CD8-positive, alpha-beta memory T cell (primary cell): ENCODE results near the gene ZNF516. TPM values are rescaled to one million over a fixed set of nuclear protein-coding genes. Genes with fewer than 3 reads are reported as not detected.

ENCODE experiments used
- CTCF ChIA-PET: fragments of 350-600 bp; sonication (Branson Sonifier 250); formaldehyde crosslinking; loops from one replicate; lab custom pipeline; 2021; ENCODE audit warnings: antibody characterized with exemption; lab: Charles Lee
- POLR2A ChIA-PET: fragments of 350-600 bp; sonication (Branson Sonifier 250); formaldehyde crosslinking; loops from one replicate; lab custom pipeline; 2021; ENCODE audit warnings: antibody characterized with exemption; lab: Charles Lee
- DNase-seq, 5 donors: peaks; one replicate each; pipeline versions ENCODE4 v3.0.0 to v3.0.0-alpha.2; 2020 to 2022; ENCODE audit warnings: mixed read lengths in 1 of 5
- H3K27ac ChIP-seq: one replicate; pipeline ENCODE4 v1.7.0; 2013; ENCODE audit warnings: low read depth, mild to moderate bottlenecking, low read length, moderate library complexity
- H3K27me3 ChIP-seq: 2 replicates; pipeline ENCODE4 v1.7.0; 2013; ENCODE audit warnings: low read length, mild to moderate bottlenecking; ENCODE audit not compliant: insufficient read depth, poor library complexity, severe bottlenecking
- H3K36me3 ChIP-seq: 2 replicates; pipeline ENCODE4 v1.7.0; 2013; ENCODE audit warnings: mild to moderate bottlenecking, low read length, moderate library complexity; ENCODE audit not compliant: insufficient read depth
- H3K4me1 ChIP-seq: 2 replicates; pipeline ENCODE4 v1.7.0; 2013; ENCODE audit warnings: mild to moderate bottlenecking, low read length, moderate library complexity; ENCODE audit not compliant: insufficient read depth
- H3K4me3 ChIP-seq: 2 replicates; pipeline ENCODE4 v1.7.0; 2013; ENCODE audit warnings: mild to moderate bottlenecking, low read length
- H3K9me3 ChIP-seq: 2 replicates; pipeline ENCODE4 v1.7.0; 2013; ENCODE audit warnings: mild to moderate bottlenecking, low read length
- H3K27ac Mint-ChIP-seq, 8 donors: one replicate each; pipeline ENCODE4 v1.8.0; 2020 to 2021; ENCODE audit warnings: mixed read lengths in 8 of 8, mild to moderate bottlenecking in 6 of 8, inconsistent platforms in 3 of 8, moderate library complexity in 3 of 8
- H3K27me3 Mint-ChIP-seq, 2 donors: one replicate each; pipeline ENCODE4 v1.8.0; 2020 to 2021; ENCODE audit warnings: mixed read lengths in 2 of 2, mild to moderate bottlenecking in 1 of 2, moderate library complexity in 1 of 2
- H3K36me3 Mint-ChIP-seq, 3 donors: one replicate each; pipeline ENCODE4 v1.8.0; 2020 to 2021; ENCODE audit warnings: mixed read lengths in 3 of 3, inconsistent platforms in 1 of 3, mild to moderate bottlenecking in 1 of 3
- H3K4me1 Mint-ChIP-seq, 3 donors: one replicate each; pipeline ENCODE4 v1.8.0; 2020 to 2021; ENCODE audit warnings: mixed read lengths in 3 of 3, inconsistent platforms in 1 of 3, mild to moderate bottlenecking in 1 of 3
- H3K4me3 Mint-ChIP-seq, 7 donors: one replicate each; pipeline ENCODE4 v1.8.0; 2020 to 2021; ENCODE audit warnings: mixed read lengths in 7 of 7, mild to moderate bottlenecking in 6 of 7, moderate library complexity in 4 of 7, inconsistent platforms in 2 of 7
- H3K9me3 Mint-ChIP-seq, 5 donors: one replicate each; pipeline ENCODE4 v1.8.0; 2020 to 2022; ENCODE audit warnings: mixed read lengths in 5 of 5, mild to moderate bottlenecking in 3 of 5, moderate library complexity in 2 of 5, inconsistent platforms in 1 of 5
- polyA plus RNA-seq: library from polyadenylated mRNA; unstranded; fragments of 300-500 nt; fragmentation: Illumina TruSeq; gene quantifications from one replicate; pipeline ENCODE4 v1.2.3, GENCODE V29; 2021
- total RNA-seq, 2 experiments: library from RNA; stranded (reverse); gene quantifications; one replicate each; pipeline ENCODE4 v1.2.3, GENCODE V29; 2021

The ZNF516 gene
- total and polyA plus RNA-seq, 3 experiments from 2014 or later, result 1.3 to 1.9 (median 1.6) TPM

DNA sequence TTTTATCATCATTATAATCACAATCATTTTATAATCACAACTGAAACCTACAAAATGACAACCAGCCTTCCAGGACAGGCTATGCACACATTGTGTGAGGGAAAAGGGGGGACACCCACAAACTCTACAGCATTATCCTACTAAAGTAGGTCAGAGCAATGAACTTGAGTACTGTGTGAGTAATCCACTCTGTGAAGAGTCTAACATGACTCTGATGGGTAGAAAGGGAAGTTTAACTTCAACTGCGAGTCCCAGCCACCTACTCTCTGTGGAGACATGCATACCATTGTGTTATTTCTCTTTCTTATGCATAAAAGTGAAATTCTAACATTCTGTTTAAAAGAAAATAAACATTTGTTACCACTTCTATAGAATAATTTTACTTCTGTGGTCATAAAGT is 177.9 kb downstream of the ZNF516 start:
- Histone ChIP-seq H3K9me3 (no peaks in the 10 kb centered on the region), H3K27me3 (no peaks in the 10 kb centered on the region), H3K4me3 (no peak overlapping the region), H3K27ac (no peak overlapping the region), H3K36me3 (no peaks in the 10 kb centered on the region), H3K4me1 (no peaks in the 10 kb centered on the region)
- DNase-seq, result no peak
- Mint-ChIP-seq H3K27ac (no peak overlapping the region), H3K36me3 (no peaks in the 10 kb centered on the region), H3K4me1 (no peaks in the 10 kb centered on the region), H3K4me3 (no peak overlapping the region), H3K9me3 (no peaks in the 10 kb centered on the region), H3K27me3 (peaks cover 10 to 17% of the 10 kb centered on the region in 2 donors)
- CTCF ChIA-PET, result no interaction called here
- POLR2A ChIA-PET, result no interaction called here

DNA sequence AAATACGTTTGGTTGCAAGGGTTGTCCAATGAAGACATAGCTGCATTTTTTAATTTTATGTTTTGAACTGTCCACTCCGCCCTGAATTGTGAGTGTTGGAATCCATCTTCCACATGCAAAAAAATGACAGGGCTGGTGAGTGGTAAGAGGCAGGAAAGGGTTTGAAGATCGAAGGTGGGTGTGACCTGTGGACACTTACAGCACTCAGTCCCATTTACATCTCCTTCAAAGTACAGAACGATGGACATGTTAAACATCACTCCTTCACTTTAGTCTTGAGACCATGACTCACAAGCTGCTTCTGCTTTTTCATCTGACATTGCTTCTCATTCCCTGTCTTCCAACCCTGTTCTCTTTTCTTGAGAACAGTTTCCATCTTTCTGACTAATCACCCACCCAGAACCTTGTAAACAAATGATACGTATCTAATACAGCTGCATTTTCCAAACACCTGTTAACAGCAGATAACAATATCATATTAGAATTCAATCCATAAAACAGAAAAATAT is 179.3 kb downstream of the ZNF516 start:
- DNase-seq, result no peak
- CTCF ChIA-PET, result no interaction called here
- Mint-ChIP-seq H3K36me3 (no peaks in the 10 kb centered on the region), H3K4me3 (no peak overlapping the region), H3K4me1 (no peaks in the 10 kb centered on the region), H3K27ac (no peak overlapping the region), H3K9me3 (no peaks in the 10 kb centered on the region), H3K27me3 (peaks cover 10 to 21% of the 10 kb centered on the region in 2 donors)
- Histone ChIP-seq H3K4me1 (no peaks in the 10 kb centered on the region), H3K9me3 (no peaks in the 10 kb centered on the region), H3K27ac (no peak overlapping the region), H3K36me3 (no peaks in the 10 kb centered on the region), H3K4me3 (no peak overlapping the region), H3K27me3 (no peaks in the 10 kb centered on the region)
- POLR2A ChIA-PET, result no interaction called here

DNA sequence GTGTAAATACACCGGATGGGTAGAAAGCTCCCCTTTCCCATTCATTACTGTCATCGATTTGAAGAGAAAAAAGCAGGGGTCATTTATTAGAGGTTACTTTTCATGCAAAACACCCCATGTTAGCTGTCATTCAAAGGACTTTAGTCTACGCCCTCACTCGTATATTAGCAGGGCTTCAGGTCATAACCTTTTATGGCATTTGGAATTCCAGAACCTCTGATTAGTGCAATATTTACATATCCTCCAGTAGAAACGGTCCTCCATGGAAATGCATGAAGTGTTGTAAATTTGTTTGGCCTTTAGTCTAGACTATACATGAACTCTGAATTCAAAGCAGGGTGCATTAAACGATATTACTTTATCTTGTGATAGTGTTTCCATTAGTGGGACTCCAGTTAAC is 180.5 kb downstream of the ZNF516 start:
- POLR2A ChIA-PET, result no interaction called here
- Histone ChIP-seq H3K4me3 (no peak overlapping the region), H3K36me3 (no peaks in the 10 kb centered on the region), H3K9me3 (no peaks in the 10 kb centered on the region), H3K27ac (no peak overlapping the region), H3K4me1 (no peaks in the 10 kb centered on the region), H3K27me3 (no peaks in the 10 kb centered on the region)
- peaks cover 11 to 20% of the 10 kb centered on the region in 2 donors for H3K27me3 Mint-ChIP-seq
- no peaks in the 10 kb centered on the region for H3K36me3 Mint-ChIP-seq
- no peaks in the 10 kb centered on the region for H3K9me3 Mint-ChIP-seq
- no peaks in the 10 kb centered on the region for H3K4me1 Mint-ChIP-seq
- DNase-seq, result no peak
- no peak overlapping the region for H3K4me3 Mint-ChIP-seq
- H3K27ac Mint-ChIP-seq, result no peak overlapping the region
- CTCF ChIA-PET, result no interaction called here

DNA sequence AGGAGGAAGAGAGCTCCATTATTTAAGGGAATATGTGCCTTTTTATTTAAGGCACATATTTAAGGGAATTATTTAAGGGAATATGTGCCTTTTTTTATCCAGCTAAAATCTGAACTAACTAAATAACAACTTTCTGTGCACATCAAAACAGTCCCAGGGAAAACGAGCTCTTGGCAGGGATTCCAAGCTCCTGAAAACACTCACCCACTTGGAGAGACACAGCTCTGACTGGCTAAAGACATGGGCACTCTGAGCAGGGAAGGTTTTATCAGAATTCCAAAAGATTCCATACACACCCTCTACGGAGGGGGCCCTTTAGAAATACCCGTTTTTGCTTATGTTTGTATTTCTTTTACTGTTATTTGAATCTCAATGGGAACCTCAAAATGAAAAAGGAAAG is 181.0 kb downstream of the ZNF516 start:
- no peaks in the 10 kb centered on the region for H3K27me3 ChIP-seq
- H3K36me3 ChIP-seq, result no peaks in the 10 kb centered on the region
- ChIA-PET POLR2A (no interaction called here), CTCF (no interaction called here)
- H3K4me1 Mint-ChIP-seq, result no peaks in the 10 kb centered on the region
- H3K36me3 Mint-ChIP-seq, result peaks cover 0 to 2% (median 0%) of the 10 kb centered on the region in 3 donors
- H3K4me3 Mint-ChIP-seq, result no peak overlapping the region
- no peak overlapping the region for H3K27ac Mint-ChIP-seq
- H3K9me3 ChIP-seq, result no peaks in the 10 kb centered on the region
- no peaks in the 10 kb centered on the region for H3K4me1 ChIP-seq
- no peak overlapping the region for H3K27ac ChIP-seq
- H3K4me3 ChIP-seq, result no peak overlapping the region
- H3K27me3 Mint-ChIP-seq, result peaks cover 11 to 18% of the 10 kb centered on the region in 2 donors
- no peaks in the 10 kb centered on the region for H3K9me3 Mint-ChIP-seq
- DNase-seq, result no peak
